Amniotic epithelial cell (primary cell): ENCODE data around the gene AQP6.
"Not testable (repeated sequence)": the region's sequence is repeated elsewhere in the genome, so short reads cannot be mapped to it uniquely, and the experiment has no call there.

ENCODE experiments used
- DNase-seq: peaks from one replicate; pipeline ENCODE4 v3.0.0-alpha.2; 2010; ENCODE audit warnings: low read depth

AQP6 gene

GRCh38 chr12:49970658-49971057 is 2.1 kb upstream of the AQP6 start:
- no peak for DNase-seq

- no peak for DNase-seq
Measured at GRCh38 chr12:49971141-49971540, 1.6 kb upstream of the AQP6 start.

DNA sequence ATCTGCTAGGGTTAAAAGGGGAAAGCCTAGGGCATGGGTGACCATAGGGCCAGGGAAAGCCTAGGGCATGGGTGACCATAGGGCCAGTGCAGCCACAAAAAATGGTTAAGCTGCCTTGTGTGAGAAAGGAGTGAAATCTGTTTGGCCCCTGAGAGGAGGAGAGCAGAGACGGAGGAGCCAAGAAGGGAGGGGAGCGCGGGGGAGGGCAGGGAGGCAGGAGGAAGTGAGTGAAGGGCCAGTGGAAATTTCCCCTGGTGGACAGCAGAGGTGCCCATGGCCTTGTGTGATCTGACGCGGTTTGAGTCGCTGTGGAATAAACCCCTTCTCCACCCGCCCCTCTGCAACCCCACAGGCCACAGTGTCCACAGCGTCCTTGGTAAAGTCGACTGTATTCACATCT is 618 bp upstream of the AQP6 start:
- DNase-seq: no peak

GRCh38 chr12:49973361-49973830 is 649 bp downstream of the AQP6 start:
- DNase-seq: no peak

DNA sequence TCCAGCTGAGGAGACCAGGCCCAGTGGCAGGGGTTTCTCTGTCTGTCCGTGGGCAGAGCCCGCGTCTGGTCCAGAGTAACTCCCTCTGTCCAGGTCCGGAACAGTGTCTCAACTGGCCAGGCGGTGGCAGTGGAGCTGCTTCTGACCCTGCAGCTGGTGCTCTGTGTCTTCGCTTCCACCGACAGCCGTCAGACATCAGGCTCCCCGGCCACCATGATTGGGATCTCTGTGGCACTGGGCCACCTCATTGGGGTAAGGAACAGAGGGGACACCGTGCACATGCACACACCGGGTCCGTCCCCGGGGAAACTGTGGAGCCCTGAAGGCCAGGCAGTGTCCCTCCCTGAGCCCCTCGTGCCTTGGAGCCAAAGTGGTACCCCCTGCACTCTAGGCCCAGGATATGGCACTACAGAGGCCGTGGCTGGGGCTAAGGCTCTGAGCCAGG is 1.5 kb downstream of the AQP6 start:
- peak; percentile 64 for DNase-seq

DNA sequence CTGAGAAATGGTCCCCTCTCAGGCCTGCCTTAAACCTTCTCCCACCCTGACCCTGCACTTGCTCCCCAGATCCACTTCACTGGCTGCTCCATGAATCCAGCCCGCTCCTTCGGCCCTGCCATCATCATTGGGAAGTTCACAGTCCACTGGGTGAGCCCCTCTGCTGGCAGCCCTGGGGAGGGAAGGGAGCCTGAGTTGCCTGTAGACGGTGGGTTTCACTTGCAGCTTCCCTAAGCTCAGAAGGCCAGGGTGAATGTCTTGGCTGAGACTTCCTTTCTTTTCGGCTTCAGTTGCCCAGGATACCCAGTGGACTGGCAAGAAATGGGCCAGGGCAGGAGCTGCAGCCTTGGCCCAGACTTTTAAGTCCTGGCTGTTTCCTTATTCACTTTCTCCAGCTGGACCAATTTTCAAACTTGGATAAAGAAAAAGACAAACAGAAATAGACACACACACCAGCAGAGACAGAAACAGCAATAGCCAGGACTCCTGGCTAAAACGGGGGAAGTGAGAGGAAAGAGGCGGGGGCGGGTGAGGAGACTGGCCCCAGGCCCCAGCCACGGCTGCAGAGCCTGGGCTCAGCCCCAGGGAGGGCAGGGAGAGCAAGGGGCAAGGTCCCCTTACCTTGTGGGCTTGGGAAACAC is 2.0 kb downstream of the AQP6 start:
- DNase-seq: no peak

GRCh38 chr12:49975318-49975761 is 2.6 kb downstream of the AQP6 start:
- DNase-seq: no peak

DNA sequence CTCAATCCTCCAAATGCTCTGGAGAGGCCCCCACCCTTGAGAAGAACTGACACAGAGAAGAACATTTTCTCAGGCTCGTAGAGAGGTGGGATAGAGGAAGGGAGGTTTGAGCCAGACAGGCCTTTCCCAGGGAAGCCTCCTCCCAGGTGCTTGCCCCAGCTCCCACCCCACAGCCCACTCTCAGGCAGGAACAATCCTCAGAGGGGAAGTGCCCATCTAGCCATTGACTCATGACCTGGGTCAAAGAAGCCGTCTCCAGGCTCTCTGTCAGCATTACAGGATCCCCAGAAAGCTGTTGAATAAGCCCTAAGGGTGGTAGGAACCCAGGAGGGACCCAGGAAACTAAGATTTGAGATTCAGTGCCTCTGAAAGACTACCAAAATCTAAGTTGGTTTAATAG is 3.8 kb downstream of the AQP6 start:
- no peak for DNase-seq

GRCh38 chr12:49978125-49978524 is 5.4 kb downstream of the AQP6 start:
- DNase-seq: no peak

DNA sequence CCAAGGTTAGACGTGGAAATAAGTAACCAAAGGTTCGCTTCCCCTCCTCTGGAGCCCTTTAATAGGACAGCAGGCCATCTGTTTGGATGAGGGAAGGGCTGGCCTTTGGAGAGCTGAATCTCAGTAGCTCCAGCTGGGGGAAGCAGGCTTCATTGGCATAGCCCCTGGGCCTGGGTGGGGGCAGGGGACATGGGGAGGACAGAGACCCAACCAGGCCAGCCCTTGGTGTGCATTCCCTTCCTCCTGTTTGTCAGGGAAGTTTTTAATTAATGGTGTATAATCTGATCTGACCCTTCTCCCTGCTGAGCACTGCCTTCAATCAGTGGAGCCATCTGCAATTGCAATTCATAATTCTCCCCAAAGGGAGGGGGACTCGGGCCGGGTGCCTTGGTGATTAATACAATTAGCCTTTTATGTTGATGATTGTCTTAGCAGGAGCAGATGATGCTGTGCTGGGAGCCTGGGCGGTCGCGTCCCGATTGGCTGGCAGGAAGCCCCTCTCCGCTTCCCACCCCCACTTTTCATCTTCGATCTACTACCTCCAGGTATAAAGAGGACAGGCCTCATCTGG is 6.4 kb downstream of the AQP6 start:
- no peak for DNase-seq

- DNase-seq: no peak
Measured at GRCh38 chr12:49979791-49980190, 7.0 kb downstream of the AQP6 start.

DNA sequence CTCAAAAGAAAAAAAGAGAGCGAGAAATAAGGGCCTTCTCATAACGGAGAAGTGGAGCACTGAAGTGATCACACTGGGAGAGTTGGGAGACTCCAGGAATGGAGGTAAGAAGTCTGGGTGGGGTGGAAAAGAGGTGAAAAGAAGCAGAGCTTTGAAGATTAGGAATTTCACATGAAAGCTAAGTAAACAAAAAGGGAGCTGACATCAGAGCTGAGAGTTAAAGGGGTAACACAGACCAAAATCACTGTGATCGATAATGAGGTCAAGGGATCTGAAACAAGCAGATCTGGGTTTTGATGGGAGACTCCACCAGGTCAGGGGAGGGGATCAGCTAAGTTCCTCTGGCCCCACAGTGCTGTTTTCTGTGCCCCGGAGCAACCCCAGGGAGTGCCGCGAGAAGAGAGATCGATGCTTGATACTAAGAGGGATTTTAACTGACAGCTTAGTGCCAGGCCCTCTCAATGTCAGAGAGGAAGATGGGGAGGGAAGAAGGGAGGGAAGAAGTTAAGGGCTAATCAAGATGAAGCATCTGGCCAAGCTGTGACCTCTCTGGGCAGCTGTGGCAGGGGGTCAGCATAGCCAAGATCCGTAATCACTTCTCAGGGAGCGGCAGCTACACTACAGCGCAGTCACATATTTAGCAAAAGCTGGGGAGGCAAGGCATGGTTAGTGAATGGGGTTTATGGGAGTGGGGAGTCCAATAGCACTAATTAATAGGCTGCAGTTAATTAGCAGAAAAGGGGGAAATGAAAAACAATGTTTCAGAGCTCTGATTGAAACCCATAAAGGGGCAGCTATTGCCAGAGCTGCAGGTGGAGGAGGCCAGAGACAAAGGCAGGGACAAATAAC is 8.0 kb downstream of the AQP6 start:
- DNase-seq: no peak

GRCh38 chr12:49982246-49983087 is 9.7 kb downstream of the AQP6 start:
- DNase-seq: peak; percentile 47

DNA sequence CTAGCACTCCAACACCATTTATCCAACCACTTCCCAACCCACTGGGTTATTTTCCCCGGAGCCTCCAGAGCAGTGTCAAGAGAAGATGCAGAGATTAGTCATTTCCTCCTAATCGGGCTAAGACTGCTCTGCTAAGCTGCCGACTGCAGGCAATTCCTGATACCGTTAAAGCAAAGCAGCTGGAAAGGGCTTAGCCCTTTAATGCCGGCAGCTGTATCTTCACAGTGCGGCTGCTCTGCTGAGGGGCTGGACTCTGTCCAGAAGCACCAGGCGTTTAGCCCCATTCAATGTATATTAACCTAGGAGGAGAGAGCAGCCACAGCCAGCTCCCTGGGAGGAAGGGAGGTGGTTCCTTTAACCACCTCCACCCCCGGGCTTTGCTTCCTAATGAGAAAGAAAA is 11.1 kb downstream of the AQP6 start:
- DNase-seq: peak; percentile 89

- DNase-seq: peak; percentile 36
Measured at GRCh38 chr12:49984476-49985359, 12.0 kb downstream of the AQP6 start.

GRCh38 chr12:49985981-49986380 is 13.2 kb downstream of the AQP6 start:
- no peak for DNase-seq

DNA sequence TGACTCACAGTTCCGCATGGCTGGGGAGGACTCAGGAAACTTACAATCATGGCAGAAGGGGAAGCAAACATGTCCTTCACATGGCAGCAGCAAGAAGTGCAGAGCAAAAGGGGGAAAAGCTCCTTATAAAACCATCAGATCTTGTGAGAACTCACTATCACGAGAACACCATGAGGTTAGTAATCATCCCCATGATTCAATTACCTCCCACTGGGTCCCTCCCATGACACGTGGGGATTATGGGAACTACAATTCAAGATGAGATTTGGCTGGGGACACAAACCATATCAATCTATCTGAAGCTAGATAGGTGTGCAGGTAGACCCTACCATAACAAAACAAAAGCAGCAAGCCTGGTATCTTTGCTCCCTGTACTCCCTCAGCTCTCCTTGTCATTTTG is 13.7 kb downstream of the AQP6 start:
- DNase-seq: not testable (repeated sequence)

GRCh38 chr12:49987625-49988303 is 15.0 kb downstream of the AQP6 start:
- peak; percentile 62 for DNase-seq

DNA sequence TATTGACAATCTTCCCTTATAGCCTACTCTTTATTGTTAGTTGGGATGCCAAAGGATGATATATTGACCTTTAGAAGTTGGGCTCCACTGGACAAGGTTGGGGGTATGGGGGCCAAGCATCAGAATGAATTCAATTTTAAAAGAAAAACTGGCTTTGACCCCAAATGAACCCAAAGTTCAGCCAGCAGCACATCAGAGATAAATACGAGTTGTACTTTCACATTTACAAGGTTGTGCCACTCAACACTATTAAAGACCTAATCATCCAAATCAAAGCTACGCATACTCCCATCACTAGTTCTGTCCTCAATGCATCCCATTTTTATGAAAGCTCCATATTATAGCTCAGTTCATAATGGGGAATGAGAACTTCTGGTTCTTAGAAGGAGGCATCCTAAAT is 16.7 kb downstream of the AQP6 start:
- not testable (repeated sequence) for DNase-seq

DNA sequence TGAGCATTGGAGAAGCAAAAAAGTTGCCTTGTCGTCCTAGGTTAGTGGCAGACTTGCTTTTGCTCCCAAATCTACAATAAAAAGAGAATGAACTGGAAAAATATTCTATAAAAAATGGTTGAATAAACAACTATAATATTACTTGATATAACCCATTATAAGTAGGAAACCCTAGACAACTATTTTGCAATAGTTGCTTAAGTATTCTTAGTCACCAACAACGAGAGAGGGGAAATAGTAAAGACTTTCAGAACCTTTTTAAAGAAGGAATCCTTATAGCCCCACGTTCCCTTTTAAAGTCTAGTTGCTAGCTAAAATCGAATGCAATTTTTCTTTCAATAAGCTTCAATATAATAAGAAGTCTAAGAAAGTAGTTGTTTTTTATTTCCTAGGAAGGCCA is 17.5 kb downstream of the AQP6 start:
- DNase-seq: peak; percentile 75
